GM19099 (cell line): Measurements from ENCODE around the gene BTBD17.

Experiments used
- POLR2A ChIP-seq: IDR thresholded peaks from 3 replicates; pipeline ENCODE4 v1.6.1; 2011; ENCODE audit warnings: low read depth; ENCODE audit not compliant: insufficient read length; ENCODE audit errors: extremely low read depth

The BTBD17 gene, protein sequence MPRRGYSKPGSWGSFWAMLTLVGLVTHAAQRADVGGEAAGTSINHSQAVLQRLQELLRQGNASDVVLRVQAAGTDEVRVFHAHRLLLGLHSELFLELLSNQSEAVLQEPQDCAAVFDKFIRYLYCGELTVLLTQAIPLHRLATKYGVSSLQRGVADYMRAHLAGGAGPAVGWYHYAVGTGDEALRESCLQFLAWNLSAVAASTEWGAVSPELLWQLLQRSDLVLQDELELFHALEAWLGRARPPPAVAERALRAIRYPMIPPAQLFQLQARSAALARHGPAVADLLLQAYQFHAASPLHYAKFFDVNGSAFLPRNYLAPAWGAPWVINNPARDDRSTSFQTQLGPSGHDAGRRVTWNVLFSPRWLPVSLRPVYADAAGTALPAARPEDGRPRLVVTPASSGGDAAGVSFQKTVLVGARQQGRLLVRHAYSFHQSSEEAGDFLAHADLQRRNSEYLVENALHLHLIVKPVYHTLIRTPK

DNA sequence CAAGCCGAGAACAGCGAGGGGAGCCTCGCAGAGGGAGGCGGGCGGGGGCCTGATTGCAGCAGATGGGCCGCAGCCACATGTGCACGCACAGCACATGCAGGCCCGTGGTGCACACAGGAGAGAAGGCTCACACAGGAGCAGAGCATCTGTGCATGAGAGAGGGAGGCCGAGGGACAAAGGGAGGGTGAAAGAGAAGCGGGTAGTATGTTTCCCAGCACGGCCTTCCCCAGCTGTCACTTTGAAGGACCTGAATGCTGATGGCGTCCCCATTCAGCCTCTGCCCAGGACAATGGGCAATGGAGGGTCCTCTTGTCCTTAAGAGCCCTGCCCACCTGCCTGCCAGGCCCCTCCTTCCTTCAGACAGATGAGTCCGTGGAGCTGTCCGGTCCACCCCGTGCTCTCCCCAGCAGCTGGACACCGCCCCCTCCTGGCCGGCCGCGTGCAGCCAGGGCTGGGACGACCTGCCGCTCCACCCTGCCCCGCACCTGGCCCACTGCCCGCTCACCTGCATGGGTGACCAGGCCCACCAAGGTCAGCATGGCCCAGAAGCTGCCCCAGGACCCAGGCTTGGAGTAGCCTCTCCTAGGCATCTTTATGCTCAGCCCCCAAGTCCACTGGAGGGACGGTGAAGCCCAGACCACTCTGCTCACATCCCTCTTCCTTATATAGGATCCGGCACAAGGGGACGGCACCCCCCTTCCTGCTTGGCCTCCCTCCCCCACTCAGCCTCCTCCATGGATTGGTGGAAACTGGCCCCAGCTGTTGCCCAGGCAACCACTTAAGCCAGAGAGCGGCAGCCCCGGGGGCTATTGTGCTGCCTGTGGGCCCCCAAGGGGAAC lies at the start of gene BTBD17:
TSS of gene BTBD17 (minus strand) at position 639 of the 839 bp plus-strand sequence. CDS start at position 590, 49 bp downstream.
- TF ChIP-seq POLR2A = no peak

DNA sequence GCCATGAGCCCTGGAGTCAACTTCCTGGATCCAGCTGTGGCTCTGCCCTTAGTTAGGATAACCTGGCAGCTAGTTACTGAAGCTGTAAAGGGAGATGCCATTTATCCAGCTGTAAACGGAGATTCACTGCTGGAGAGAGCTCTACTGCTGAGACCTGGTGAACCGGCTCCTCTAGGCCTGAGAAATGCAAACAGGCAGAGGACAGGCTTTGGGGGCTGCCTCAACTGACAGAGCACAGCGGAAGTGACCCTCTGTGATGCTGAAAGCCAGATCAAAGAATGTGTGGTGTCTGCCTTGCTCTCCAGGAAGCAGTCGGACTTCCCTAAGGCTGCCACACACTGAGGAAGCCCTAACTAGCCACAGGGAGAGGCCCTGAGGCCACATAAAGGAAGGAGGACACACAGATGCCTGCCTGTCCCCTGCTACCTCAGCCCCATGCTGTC lies 48.4 kb upstream of the BTBD17 start:
- TF ChIP-seq POLR2A = no peak

DNA sequence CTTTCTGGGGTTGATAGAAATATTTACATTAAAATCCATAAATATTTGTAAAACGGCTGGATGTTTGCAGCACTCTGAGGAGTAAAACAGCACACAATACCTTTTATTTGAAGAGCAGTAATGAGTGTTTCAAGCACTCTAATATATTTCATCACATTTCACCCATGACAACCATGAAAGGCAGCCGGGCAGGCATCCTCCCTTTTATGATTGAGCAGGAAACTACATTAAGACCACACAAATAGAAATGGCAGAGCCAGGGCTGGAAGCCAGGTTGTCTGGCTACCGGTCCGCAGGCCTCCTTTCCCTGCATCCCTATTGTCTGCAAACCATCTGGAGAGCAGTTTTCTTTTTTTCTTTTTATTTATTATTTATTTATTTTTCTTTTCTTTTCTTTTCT lies 47.1 kb upstream of the BTBD17 start:
- TF ChIP-seq POLR2A = no peak

DNA sequence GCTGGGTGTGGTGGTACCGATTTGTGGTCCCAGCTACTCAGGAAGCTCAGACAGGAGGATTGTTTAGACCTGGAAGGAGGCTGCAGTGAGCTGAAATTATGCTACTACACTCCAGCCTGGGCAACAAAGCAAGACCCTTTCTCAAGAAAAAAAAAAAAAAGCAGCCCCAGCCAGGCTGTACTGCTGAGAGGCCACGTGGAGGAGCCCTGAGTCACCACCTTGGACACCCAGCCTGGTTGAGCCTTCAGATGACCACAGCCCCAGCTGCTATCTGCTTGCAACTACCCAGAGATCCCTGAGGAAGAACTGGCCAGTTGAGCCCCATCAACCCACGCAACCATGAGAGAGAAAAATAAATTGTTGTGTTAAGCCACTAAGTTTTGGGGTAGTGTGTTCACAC lies 46.6 kb upstream of the BTBD17 start:
- TF ChIP-seq POLR2A = no peak

DNA sequence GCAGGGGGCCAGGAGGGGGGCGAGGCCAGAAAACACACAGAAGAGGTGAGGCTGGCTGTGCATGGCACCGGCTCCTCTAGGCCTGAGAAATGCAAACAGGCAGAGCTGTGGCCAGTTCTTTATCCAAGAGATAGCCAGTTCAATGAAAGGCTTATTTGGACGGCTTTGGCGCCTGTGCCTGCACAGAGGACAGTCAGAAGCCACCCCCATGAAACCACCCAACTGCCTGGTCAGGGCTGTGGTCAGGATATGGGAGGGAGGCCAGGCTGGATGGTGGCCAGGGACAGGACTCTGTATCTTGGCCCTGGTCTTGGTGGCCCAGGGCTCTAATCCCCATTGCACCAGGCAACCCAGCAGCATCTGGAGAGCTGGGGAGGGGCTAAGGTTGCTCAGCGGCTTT lies 45.7 kb upstream of the BTBD17 start:
- TF ChIP-seq POLR2A = no peak

DNA sequence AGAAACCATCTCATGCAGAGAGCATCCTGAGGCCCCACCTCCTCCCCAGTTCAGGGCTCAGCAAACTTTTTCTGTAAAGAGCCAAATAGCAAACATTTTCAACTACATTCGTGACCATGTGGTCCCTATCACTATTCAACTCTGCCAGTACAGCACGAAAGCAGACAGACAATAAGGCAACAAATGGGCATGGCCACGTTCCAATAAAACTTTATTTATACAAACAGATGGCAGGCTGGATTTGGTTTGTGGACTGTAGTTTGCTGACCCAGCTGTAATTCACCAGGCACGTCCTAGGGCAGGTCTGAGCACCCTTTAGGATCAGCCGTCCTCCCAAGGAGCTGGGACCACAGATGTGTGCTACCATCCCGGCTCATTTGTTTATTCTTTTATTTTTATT lies 43.1 kb upstream of the BTBD17 start:
- TF ChIP-seq POLR2A = no peak

DNA sequence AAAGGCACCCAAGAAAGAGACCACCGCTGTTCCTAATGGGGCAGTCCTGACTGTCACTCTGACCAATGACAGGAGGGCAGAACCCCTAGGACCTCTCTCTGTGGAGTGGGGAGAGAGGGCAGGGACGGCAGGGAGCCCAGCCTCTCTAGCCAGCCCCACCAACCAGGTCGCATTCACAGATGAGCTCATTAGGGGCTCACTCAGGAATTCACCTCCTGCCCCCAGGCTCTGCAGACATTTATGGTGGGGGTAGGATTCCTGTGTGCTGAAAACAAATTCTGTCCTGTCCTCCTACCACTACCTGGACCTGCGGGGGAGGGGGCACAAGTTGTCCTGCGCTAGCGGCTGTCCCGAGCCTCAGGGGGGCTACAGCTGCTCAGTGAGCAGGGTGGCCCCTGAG lies 42.5 kb upstream of the BTBD17 start:
- no peak for TF ChIP-seq POLR2A

DNA sequence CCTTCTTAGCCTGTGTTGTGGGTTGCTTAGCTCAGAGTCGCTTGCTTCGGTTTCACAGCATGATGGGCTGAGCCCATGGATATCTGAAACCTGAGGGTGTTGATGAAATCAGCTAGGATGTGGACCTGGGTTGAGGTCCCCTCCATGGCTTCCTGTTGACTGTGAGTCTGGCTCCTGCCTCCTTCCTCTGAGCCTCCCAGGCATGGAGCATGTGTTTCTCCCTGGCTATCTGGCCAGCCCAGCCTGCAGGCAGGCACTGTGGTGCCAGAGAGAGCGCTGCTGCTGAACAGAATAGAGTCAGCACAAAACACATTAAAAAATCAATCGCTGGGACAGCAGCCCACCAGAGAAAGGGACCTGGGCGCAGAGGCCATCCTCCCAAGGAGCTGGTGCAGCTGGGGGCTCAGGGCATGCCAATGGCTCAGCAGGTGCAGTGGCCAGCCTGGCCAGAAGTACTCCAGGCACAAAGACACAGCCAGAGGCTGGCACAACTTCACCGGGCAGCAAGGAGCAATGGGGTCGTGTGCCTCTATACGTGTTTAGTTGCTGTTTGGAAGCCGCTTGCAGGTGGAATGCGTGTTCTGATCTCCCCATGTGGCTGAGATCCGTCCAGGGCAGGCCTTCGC lies 42.0 kb upstream of the BTBD17 start:
- no peak for TF ChIP-seq POLR2A

DNA sequence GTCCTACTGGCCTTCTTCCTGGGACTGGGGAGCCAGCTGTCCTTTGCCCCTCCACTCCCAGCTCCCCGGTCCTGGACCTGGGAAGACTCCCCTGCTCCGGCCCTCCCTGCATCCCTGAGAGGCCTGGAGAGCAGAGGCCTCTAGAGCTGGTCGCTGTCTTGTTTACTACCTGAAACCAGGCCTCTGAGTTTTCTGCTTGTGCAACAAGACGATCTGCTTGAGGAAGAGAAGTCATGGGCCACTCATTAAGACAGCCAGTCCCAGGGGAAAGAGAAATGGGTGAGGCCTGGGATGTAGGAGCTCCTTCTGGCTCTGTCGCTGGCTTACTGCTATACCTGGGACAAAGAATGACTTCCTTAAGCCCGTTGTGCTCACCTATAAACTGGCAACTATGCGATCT lies 40.4 kb upstream of the BTBD17 start:
- no peak for TF ChIP-seq POLR2A

DNA sequence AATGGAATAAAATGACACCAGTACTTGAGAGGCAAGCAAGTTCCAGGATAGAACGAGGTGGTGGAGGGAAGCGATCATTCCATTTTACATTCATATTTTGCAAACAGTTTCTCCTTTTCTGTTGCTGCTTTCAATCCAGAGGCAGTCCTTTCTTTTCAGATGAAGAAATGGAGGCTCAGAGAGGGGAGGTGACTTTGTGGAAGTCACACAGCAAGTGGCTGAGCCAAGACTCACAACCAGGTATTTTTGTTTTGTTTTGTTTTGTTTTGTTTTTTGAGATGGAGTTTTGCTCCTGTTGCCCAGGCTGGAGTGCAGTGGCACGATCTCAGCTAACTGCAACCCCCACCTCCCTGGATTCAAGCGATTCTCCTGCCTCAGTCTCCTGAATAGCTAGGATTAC lies 34.9 kb upstream of the BTBD17 start:
- no peak for TF ChIP-seq POLR2A

DNA sequence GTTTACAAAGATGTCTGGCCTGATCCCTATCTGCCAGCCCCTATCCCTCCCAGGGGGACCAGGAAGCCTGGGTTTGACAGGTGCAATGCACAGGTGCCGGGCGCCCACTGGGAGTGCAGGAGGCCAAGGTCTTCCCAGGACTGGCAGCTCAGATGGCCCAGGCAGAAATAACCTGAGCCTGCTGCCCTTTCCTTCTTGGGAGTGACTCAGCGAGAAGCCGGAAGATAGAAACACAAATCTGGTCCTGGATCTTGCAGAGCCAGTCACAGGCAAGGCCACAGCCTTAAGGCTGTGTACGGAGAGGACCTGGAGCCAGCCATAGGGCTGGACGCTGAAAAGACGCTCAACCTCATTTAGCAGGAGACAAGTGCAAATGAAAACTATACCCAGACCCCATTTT lies 33.3 kb upstream of the BTBD17 start:
- TF ChIP-seq POLR2A = no peak

DNA sequence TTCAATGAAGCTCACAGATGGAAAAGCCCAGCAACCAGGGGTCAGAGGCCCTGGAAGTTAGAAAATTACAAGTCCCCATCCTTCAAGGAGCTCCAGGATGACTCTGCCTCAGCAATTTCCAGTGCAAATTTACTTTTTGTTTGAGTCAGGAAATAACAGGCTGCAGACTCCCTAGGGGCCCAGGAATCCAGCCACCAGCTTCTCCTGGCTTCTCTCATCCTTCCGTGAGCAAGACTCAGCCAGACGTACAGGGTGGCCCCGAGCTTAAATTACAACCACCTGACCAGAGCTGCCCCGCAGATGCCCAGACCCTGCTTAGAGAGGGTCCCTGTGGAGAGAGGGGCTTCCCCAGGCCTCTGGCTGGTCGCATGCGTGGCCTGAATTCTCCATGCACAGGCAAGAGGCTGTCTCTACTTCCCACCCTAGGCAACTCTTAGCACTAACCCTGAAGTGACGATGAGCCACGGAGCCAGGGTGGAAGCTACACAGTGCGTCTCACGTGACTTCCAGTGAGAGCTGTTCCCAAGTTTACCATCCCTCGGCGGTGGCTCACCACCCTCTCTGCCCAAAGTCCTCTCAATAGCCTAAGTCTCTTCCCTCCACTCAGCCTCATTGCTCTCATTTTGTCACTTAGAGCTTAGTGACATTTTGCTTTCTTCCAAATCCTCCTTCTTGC lies 32.7 kb upstream of the BTBD17 start:
- no peak for TF ChIP-seq POLR2A

DNA sequence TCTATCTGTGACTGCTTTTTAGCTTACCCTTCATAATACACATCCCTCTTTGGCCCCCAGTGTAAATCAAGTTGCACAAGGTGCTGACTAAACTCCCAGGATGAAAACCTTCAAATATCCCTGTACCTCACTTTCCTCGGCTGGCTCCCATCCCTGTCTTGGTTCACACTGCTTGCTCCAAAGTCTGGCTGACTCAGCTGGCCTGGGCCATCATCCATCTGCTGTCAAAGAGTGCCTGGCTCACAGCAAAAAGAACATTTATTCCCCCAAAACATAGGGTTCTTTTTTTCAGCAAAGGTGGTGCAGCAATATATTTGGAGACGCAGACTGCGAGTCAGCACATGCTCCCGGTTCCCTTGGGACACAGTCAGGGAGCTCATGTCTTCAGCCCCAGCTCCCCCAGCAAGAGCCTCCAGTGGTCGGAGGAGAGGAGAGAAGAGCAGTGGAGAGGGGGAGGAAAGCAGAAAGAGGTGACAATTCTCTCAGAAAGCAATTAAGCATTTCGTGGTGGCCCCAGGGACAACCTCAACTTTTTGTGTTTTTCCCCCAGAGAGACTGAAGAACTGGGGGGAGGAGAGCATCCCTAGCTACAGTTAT lies 31.8 kb upstream of the BTBD17 start:
- TF ChIP-seq POLR2A = no peak

DNA sequence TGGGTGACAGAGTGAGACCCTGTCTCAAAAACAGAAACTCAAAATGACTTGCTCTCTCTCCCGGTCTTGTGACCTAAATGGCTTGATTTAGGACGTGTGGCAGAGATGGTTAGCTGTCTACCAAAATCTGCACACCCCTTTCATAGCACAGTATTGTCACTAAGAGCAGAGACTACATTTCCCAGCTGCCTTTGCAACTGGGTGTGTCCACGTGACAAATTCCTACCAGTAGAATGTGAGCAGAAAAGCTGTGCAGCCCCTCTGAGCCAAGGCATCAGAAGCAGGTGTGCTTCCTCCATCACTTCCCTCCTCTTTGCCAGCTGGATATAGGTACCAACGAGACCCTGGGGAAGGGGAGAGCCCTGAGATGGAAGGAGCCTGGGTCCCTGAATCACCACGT lies 31.2 kb upstream of the BTBD17 start:
- TF ChIP-seq POLR2A = no peak
